ENCODE data around the gene PLCH1. TPM values are rescaled to one million over a fixed set of nuclear protein-coding genes. Genes with fewer than 3 reads are reported as not detected.

The PLCH1 gene
- total and polyA plus RNA-seq, 2 experiments from 2014 or later, result 8.1 to 25.3 TPM

DNA sequence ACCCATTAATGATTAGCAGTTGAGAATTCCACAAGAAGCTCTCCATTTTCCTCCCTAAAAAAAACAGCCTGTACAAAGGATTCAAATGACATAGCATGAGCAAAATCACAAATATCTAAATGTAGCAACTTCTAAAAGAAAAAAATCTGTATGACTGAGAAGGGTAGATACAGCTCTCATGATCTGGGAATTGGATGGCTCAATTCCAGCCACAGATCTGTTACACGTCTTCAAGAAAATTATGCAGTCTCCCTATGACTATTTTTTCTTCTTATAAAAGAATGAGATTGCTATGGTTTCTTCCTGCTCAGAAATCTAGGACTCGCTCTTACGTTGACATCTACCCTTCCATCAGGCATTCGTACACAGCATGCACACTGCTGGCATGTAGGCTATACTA lies 71.5 kb downstream of the PLCH1 start (continued):
- TF ChIP-seq, protein P1, sequence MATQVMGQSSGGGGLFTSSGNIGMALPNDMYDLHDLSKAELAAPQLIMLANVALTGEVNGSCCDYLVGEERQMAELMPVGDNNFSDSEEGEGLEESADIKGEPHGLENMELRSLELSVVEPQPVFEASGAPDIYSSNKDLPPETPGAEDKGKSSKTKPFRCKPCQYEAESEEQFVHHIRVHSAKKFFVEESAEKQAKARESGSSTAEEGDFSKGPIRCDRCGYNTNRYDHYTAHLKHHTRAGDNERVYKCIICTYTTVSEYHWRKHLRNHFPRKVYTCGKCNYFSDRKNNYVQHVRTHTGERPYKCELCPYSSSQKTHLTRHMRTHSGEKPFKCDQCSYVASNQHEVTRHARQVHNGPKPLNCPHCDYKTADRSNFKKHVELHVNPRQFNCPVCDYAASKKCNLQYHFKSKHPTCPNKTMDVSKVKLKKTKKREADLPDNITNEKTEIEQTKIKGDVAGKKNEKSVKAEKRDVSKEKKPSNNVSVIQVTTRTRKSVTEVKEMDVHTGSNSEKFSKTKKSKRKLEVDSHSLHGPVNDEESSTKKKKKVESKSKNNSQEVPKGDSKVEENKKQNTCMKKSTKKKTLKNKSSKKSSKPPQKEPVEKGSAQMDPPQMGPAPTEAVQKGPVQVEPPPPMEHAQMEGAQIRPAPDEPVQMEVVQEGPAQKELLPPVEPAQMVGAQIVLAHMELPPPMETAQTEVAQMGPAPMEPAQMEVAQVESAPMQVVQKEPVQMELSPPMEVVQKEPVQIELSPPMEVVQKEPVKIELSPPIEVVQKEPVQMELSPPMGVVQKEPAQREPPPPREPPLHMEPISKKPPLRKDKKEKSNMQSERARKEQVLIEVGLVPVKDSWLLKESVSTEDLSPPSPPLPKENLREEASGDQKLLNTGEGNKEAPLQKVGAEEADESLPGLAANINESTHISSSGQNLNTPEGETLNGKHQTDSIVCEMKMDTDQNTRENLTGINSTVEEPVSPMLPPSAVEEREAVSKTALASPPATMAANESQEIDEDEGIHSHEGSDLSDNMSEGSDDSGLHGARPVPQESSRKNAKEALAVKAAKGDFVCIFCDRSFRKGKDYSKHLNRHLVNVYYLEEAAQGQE (IDR thresholded peaks at IDR 0.05; ENCODE audit: unreplicated experiment), result no peak
- TF ChIP-seq CREB1 (CRISPR knock-in tag; IDR thresholded peaks at IDR 0.05; ENCODE audit: low read depth) (no peak), STAT1 (IDR thresholded peaks at IDR 0.05; ENCODE audit: unreplicated experiment) (no peak), ZNF331 (CRISPR knock-in tag; IDR thresholded peaks at IDR 0.05; ENCODE audit: low read depth) (no peak), POLR2AphosphoS5 (IDR thresholded peaks at IDR 0.05; ENCODE audit: low read depth) (no peak), NANOG (IDR thresholded peaks at IDR 0.05; ENCODE audit: borderline replicate concordance) (no peak), JUNB (IDR thresholded peaks at IDR 0.05; ENCODE audit: unreplicated experiment) (no peak)
- TF ChIP-seq, protein P2, sequence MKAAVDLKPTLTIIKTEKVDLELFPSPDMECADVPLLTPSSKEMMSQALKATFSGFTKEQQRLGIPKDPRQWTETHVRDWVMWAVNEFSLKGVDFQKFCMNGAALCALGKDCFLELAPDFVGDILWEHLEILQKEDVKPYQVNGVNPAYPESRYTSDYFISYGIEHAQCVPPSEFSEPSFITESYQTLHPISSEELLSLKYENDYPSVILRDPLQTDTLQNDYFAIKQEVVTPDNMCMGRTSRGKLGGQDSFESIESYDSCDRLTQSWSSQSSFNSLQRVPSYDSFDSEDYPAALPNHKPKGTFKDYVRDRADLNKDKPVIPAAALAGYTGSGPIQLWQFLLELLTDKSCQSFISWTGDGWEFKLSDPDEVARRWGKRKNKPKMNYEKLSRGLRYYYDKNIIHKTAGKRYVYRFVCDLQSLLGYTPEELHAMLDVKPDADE (IDR thresholded peaks at IDR 0.05), result no peak
- TF ChIP-seq, protein P3, sequence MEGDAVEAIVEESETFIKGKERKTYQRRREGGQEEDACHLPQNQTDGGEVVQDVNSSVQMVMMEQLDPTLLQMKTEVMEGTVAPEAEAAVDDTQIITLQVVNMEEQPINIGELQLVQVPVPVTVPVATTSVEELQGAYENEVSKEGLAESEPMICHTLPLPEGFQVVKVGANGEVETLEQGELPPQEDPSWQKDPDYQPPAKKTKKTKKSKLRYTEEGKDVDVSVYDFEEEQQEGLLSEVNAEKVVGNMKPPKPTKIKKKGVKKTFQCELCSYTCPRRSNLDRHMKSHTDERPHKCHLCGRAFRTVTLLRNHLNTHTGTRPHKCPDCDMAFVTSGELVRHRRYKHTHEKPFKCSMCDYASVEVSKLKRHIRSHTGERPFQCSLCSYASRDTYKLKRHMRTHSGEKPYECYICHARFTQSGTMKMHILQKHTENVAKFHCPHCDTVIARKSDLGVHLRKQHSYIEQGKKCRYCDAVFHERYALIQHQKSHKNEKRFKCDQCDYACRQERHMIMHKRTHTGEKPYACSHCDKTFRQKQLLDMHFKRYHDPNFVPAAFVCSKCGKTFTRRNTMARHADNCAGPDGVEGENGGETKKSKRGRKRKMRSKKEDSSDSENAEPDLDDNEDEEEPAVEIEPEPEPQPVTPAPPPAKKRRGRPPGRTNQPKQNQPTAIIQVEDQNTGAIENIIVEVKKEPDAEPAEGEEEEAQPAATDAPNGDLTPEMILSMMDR (conservative IDR thresholded peaks at IDR 0.05; ENCODE audit: low read depth in 2 of 2), result no peak

DNA sequence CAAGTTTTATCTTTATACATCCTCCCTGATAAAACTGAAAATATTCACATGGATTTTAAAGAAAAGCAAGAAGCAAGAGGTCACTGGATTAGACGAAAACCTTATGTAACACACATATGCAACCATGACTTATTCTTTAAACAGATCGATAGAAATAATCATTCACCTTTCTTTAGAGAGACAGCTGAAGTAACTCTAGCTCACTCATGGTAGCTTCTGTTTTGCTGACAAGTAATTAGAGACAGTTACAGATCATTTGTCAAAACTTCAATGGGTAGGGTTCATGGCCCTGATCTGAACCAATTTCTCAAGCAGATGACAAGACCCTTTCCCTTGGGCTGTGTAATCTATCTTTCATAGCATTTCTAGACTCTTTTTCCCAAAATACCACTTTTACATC lies 74.5 kb downstream of the PLCH1 start:
- Histone ChIP-seq H3K27me3 (ENCODE audit: insufficient read depth) (no peaks in the 10 kb centered on the region), H3K9me2 (ENCODE audit: insufficient read depth) (no peaks in the 10 kb centered on the region), H3K36me3 (ENCODE audit: insufficient read depth) (no peaks in the 10 kb centered on the region), H3F3A (replicated peaks; ENCODE audit: low read depth) (no peaks in the 10 kb centered on the region), H3K4me1 (ENCODE audit: insufficient read depth) (peaks cover 4% of the 10 kb centered on the region), H3K4me2 (no peak overlapping the region), H3K79me2 (replicated peaks; ENCODE audit: insufficient read depth) (no peaks in the 10 kb centered on the region), H3K4me3 (no peak overlapping the region), H2AFZ (no peak overlapping the region), H3K27ac (ENCODE audit: low read depth) (no peak overlapping the region), H4K20me1 (replicated peaks; ENCODE audit: insufficient read depth) (no peaks in the 10 kb centered on the region)
- TF ChIP-seq ZNF114 (CRISPR knock-in tag; IDR thresholded peaks at IDR 0.05) (no peak), EZH2phosphoT487 (IDR thresholded peaks at IDR 0.05; ENCODE audit: unreplicated experiment) (no peak), CREB1 (CRISPR knock-in tag; IDR thresholded peaks at IDR 0.05; ENCODE audit: low read depth) (no peak), POLR2AphosphoS5 (IDR thresholded peaks at IDR 0.05; ENCODE audit: low read depth) (no peak), STAT1 (IDR thresholded peaks at IDR 0.05; ENCODE audit: unreplicated experiment) (no peak), ZNF331 (CRISPR knock-in tag; IDR thresholded peaks at IDR 0.05; ENCODE audit: low read depth) (no peak), EZH2 (IDR thresholded peaks at IDR 0.05; ENCODE audit: low read depth, unreplicated experiment) (no peak), NANOG (IDR thresholded peaks at IDR 0.05; ENCODE audit: borderline replicate concordance) (no peak)
- TF ChIP-seq, protein P1 (IDR thresholded peaks at IDR 0.05; ENCODE audit: unreplicated experiment), result no peak
- TF ChIP-seq, protein P2 (IDR thresholded peaks at IDR 0.05), result no peak
- TF ChIP-seq, protein P3 (conservative IDR thresholded peaks at IDR 0.05; ENCODE audit: low read depth in 2 of 2), result no peak
- ATAC-seq (no peak), DNase-seq (ENCODE audit: low spot score) (no peak)
- Mint-ChIP-seq H3K4me3 (no peak overlapping the region), H3K27ac (no peak overlapping the region), H3K27me3 (ENCODE audit: insufficient read depth, low read depth, poor library complexity) (no peaks in the 10 kb centered on the region), H3K9me3 (no peaks in the 10 kb centered on the region), H3K36me3 (ENCODE audit: low read depth) (no peaks in the 10 kb centered on the region), H3K4me1 (peaks cover 9% of the 10 kb centered on the region)
